GM23338 (cell line): ENCODE results near the gene PANK4. TPM values are rescaled to one million over a fixed set of nuclear protein-coding genes. Genes with fewer than 3 reads are reported as not detected.

Experiments used
- ATAC-seq: fragments of 200-7000 bp; cut with Tn5 transposase; 3 replicates; pipeline ENCODE4 v1.9.1; 2020
- DNase-seq: peaks from one replicate; pipeline ENCODE4 v3.0.0-alpha.2; 2015; ENCODE audit warnings: low spot score
- H2AFZ ChIP-seq: fragments of 200-600 bp; sonication (generic); 2 replicates; pipeline ENCODE4 v1.8.0; 2016; ENCODE audit warnings: antibody characterized with exemption, mild to moderate bottlenecking, moderate library complexity
- H3F3A ChIP-seq: fragments of 200-600 bp; sonication (generic); replicated peaks from 2 replicates; pipeline ENCODE4 v1.8.0; 2017; ENCODE audit warnings: antibody characterized with exemption, mixed run types, low read depth
- H3K27ac ChIP-seq: fragments of 200-600 bp; sonication (generic); 2 replicates; pipeline ENCODE4 v1.6.1; 2016; ENCODE audit warnings: low read depth
- H3K27me3 ChIP-seq: fragments of 200-600 bp; sonication (generic); 2 replicates; pipeline ENCODE4 v1.8.0; 2016; ENCODE audit warnings: mild to moderate bottlenecking, mixed run types, moderate library complexity; ENCODE audit not compliant: insufficient read depth
- H3K36me3 ChIP-seq: fragments of 200-600 bp; sonication (generic); 2 replicates; pipeline ENCODE4 v1.8.0; 2016; ENCODE audit warnings: mild to moderate bottlenecking; ENCODE audit not compliant: insufficient read depth
- H3K4me1 ChIP-seq: fragments of 200-600 bp; sonication (generic); 2 replicates; pipeline ENCODE4 v1.8.0; 2016; ENCODE audit warnings: mild to moderate bottlenecking, moderate library complexity; ENCODE audit not compliant: insufficient read depth
- H3K4me2 ChIP-seq: fragments of 200-600 bp; sonication (generic); 2 replicates; pipeline ENCODE4 v1.7.1; 2017; ENCODE audit warnings: mixed run types
- H3K4me3 ChIP-seq: fragments of 200-600 bp; sonication (generic); 2 replicates; pipeline ENCODE4 v1.6.1; 2016; ENCODE audit warnings: mixed run types
- H3K79me2 ChIP-seq: fragments of 200-600 bp; sonication (generic); replicated peaks from 2 replicates; pipeline ENCODE4 v1.8.0; 2017; ENCODE audit warnings: mild to moderate bottlenecking; ENCODE audit not compliant: insufficient read depth
- H3K9me2 ChIP-seq: fragments of 200-600 bp; sonication (generic); 2 replicates; pipeline ENCODE4 v1.8.0; 2017; ENCODE audit not compliant: insufficient read depth
- H4K20me1 ChIP-seq: fragments of 200-600 bp; sonication (generic); replicated peaks from 2 replicates; pipeline ENCODE4 v1.8.0; 2017; ENCODE audit warnings: mild to moderate bottlenecking; ENCODE audit not compliant: insufficient read depth
- H3K27ac Mint-ChIP-seq: 2 replicates; pipeline ENCODE4 v1.8.0; 2020; ENCODE audit warnings: inconsistent platforms, mild to moderate bottlenecking, moderate library complexity, mixed read lengths
- H3K27me3 Mint-ChIP-seq: 3 replicates; pipeline ENCODE4 v1.8.0; 2022; ENCODE audit warnings: low read depth, mild to moderate bottlenecking, moderate library complexity, mixed read lengths, inconsistent platforms; ENCODE audit not compliant: insufficient read depth, poor library complexity
- H3K36me3 Mint-ChIP-seq: 3 replicates; pipeline ENCODE4 v1.8.0; 2021; ENCODE audit warnings: low read depth, mild to moderate bottlenecking, inconsistent platforms, moderate library complexity, mixed read lengths
- H3K4me1 Mint-ChIP-seq: 3 replicates; pipeline ENCODE4 v1.8.0; 2020; ENCODE audit warnings: mild to moderate bottlenecking, inconsistent platforms, mixed read lengths
- H3K4me3 Mint-ChIP-seq: 3 replicates; pipeline ENCODE4 v1.8.0; 2021; ENCODE audit warnings: moderate library complexity, mild to moderate bottlenecking, inconsistent platforms, mixed read lengths
- H3K9me3 Mint-ChIP-seq: 3 replicates; pipeline ENCODE4 v1.8.0; 2020; ENCODE audit warnings: moderate library complexity, mild to moderate bottlenecking, inconsistent platforms, mixed read lengths
- CREB1 ChIP-seq: fragments of 250-450 bp; sonication (Bioruptor Pico); IDR thresholded peaks from 2 replicates; pipeline ENCODE4 v1.5.0; 2020; ENCODE audit warnings: low read depth, mild to moderate bottlenecking, moderate library complexity
- EZH2 ChIP-seq: fragments of 200-600 bp; sonication (generic); IDR thresholded peaks from one replicate; pipeline ENCODE4 v1.8.0; 2017; ENCODE audit warnings: antibody characterized with exemption, mild to moderate bottlenecking, low read depth; ENCODE audit not compliant: unreplicated experiment
- EZH2phosphoT487 ChIP-seq: fragments of 200-600 bp; sonication (generic); IDR thresholded peaks from one replicate; pipeline ENCODE4 v1.8.1; 2018; ENCODE audit warnings: antibody characterized with exemption; ENCODE audit not compliant: unreplicated experiment
- JUNB ChIP-seq: IDR thresholded peaks from one replicate; pipeline ENCODE4 v1.6.1; 2016; ENCODE audit warnings: antibody characterized with exemption; ENCODE audit not compliant: unreplicated experiment
- NANOG ChIP-seq: IDR thresholded peaks from 2 replicates; pipeline ENCODE4 v1.6.1; 2016; ENCODE audit warnings: antibody characterized with exemption, borderline replicate concordance
- POLR2AphosphoS5 ChIP-seq: IDR thresholded peaks from 2 replicates; pipeline ENCODE4 v1.6.1; 2016; ENCODE audit warnings: antibody characterized with exemption, low read depth
- STAT1 ChIP-seq: IDR thresholded peaks from one replicate; pipeline ENCODE4 v1.6.1; 2016; ENCODE audit warnings: antibody characterized with exemption; ENCODE audit not compliant: unreplicated experiment
- ZNF114 ChIP-seq: fragments of 250-450 bp; sonication (Bioruptor Pico); IDR thresholded peaks from 2 replicates; pipeline ENCODE4 v1.5.0; 2020; ENCODE audit warnings: mild to moderate bottlenecking, moderate library complexity
- ZNF331 ChIP-seq: fragments of 250-450 bp; sonication (Bioruptor Pico); IDR thresholded peaks from 2 replicates; pipeline ENCODE4 v1.5.0; 2020; ENCODE audit warnings: low read depth, mild to moderate bottlenecking, moderate library complexity
- ZNF462 ChIP-seq: fragments of 250-450 bp; sonication (Bioruptor Pico); IDR thresholded peaks from 2 replicates; pipeline ENCODE4 v1.5.0; 2020; ENCODE audit warnings: mild to moderate bottlenecking, moderate library complexity
- polyA plus RNA-seq: library from polyadenylated mRNA; unstranded; fragments of >200 nt; fragmentation: Nextera tagmentation; extraction: Ambion mirVana; gene quantifications from 2 replicates; pipeline ENCODE4 v1.2.1, GENCODE V29; 2016
- total RNA-seq: library from RNA; depleted of rRNA; stranded (reverse); fragments of >200 nt; shearing (Covaris generic); gene quantifications from 2 replicates; pipeline ENCODE4 v1.2.3, GENCODE V29; 2014
- TF ChIP-seq, protein P1 (sequence below), 2 experiments: fragments of 200-600 bp in 1 of 2; sonication (generic) in 1 of 2; conservative IDR thresholded peaks; 2 replicates each; pipeline versions ENCODE4 v1.5.1 to v1.6.1; 2016 to 2017; ENCODE audit warnings: antibody characterized with exemption in 2 of 2, low read depth in 2 of 2, mild to moderate bottlenecking in 2 of 2, moderate library complexity in 1 of 2
- TF ChIP-seq, protein P2 (sequence below): IDR thresholded peaks from 2 replicates; pipeline ENCODE4 v1.6.1; 2016; ENCODE audit warnings: antibody characterized with exemption
- TF ChIP-seq, protein P3 (sequence below): IDR thresholded peaks from one replicate; pipeline ENCODE4 v1.6.1; 2018; ENCODE audit warnings: antibody characterized with exemption; ENCODE audit not compliant: unreplicated experiment

PANK4 gene
- total and polyA plus RNA-seq, 2 experiments from 2014 or later: 25.8 to 43.7 TPM

GRCh38 chr1:2486558-2486957 lies 39.8 kb downstream of the PANK4 start:
- H3K4me3 ChIP-seq: no peak overlapping the region
- H3K4me2 ChIP-seq: no peak overlapping the region
- H3K4me1 ChIP-seq: no peaks in the 10 kb centered on the region
- H3K27ac ChIP-seq: no peak overlapping the region
- no peak overlapping the region for H3K27ac Mint-ChIP-seq
- DNase-seq: no peak
- ATAC-seq: no peak
- H3K4me3 Mint-ChIP-seq: no peak overlapping the region
- H4K20me1 ChIP-seq: no peaks in the 10 kb centered on the region
- peaks cover 5% of the 10 kb centered on the region for H3K27me3 Mint-ChIP-seq
- no peaks in the 10 kb centered on the region for H3K79me2 ChIP-seq
- no peaks in the 10 kb centered on the region for H3K9me2 ChIP-seq
- H3F3A ChIP-seq: no peaks in the 10 kb centered on the region
- TF ChIP-seq ZNF114 (CRISPR knock-in tag): no peak
- TF ChIP-seq, protein P1, sequence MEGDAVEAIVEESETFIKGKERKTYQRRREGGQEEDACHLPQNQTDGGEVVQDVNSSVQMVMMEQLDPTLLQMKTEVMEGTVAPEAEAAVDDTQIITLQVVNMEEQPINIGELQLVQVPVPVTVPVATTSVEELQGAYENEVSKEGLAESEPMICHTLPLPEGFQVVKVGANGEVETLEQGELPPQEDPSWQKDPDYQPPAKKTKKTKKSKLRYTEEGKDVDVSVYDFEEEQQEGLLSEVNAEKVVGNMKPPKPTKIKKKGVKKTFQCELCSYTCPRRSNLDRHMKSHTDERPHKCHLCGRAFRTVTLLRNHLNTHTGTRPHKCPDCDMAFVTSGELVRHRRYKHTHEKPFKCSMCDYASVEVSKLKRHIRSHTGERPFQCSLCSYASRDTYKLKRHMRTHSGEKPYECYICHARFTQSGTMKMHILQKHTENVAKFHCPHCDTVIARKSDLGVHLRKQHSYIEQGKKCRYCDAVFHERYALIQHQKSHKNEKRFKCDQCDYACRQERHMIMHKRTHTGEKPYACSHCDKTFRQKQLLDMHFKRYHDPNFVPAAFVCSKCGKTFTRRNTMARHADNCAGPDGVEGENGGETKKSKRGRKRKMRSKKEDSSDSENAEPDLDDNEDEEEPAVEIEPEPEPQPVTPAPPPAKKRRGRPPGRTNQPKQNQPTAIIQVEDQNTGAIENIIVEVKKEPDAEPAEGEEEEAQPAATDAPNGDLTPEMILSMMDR (conservative IDR thresholded peaks at IDR 0.05; ENCODE audit: low read depth in 2 of 2): no peak
- TF ChIP-seq EZH2: no peak
- TF ChIP-seq, protein P2, sequence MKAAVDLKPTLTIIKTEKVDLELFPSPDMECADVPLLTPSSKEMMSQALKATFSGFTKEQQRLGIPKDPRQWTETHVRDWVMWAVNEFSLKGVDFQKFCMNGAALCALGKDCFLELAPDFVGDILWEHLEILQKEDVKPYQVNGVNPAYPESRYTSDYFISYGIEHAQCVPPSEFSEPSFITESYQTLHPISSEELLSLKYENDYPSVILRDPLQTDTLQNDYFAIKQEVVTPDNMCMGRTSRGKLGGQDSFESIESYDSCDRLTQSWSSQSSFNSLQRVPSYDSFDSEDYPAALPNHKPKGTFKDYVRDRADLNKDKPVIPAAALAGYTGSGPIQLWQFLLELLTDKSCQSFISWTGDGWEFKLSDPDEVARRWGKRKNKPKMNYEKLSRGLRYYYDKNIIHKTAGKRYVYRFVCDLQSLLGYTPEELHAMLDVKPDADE: no peak
- no peak for TF ChIP-seq JUNB
- TF ChIP-seq EZH2phosphoT487: no peak
- no peak for TF ChIP-seq STAT1
- no peak for TF ChIP-seq ZNF331
- no peak for TF ChIP-seq POLR2AphosphoS5
- TF ChIP-seq ZNF462 (CRISPR knock-in tag): no peak
- TF ChIP-seq CREB1 (CRISPR knock-in tag): no peak
- TF ChIP-seq NANOG: no peak
- TF ChIP-seq, protein P3, sequence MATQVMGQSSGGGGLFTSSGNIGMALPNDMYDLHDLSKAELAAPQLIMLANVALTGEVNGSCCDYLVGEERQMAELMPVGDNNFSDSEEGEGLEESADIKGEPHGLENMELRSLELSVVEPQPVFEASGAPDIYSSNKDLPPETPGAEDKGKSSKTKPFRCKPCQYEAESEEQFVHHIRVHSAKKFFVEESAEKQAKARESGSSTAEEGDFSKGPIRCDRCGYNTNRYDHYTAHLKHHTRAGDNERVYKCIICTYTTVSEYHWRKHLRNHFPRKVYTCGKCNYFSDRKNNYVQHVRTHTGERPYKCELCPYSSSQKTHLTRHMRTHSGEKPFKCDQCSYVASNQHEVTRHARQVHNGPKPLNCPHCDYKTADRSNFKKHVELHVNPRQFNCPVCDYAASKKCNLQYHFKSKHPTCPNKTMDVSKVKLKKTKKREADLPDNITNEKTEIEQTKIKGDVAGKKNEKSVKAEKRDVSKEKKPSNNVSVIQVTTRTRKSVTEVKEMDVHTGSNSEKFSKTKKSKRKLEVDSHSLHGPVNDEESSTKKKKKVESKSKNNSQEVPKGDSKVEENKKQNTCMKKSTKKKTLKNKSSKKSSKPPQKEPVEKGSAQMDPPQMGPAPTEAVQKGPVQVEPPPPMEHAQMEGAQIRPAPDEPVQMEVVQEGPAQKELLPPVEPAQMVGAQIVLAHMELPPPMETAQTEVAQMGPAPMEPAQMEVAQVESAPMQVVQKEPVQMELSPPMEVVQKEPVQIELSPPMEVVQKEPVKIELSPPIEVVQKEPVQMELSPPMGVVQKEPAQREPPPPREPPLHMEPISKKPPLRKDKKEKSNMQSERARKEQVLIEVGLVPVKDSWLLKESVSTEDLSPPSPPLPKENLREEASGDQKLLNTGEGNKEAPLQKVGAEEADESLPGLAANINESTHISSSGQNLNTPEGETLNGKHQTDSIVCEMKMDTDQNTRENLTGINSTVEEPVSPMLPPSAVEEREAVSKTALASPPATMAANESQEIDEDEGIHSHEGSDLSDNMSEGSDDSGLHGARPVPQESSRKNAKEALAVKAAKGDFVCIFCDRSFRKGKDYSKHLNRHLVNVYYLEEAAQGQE: no peak
- H3K4me1 Mint-ChIP-seq: no peaks in the 10 kb centered on the region
- H3K27me3 ChIP-seq: no peaks in the 10 kb centered on the region
- H3K36me3 ChIP-seq: no peaks in the 10 kb centered on the region
- peaks cover 4% of the 10 kb centered on the region; the same call in 1 of the 3 replicates for H3K36me3 Mint-ChIP-seq
- peaks cover 15% of the 10 kb centered on the region for H3K9me3 Mint-ChIP-seq
- H2AFZ ChIP-seq: no peak overlapping the region
